ENCODE results near the gene GIT1. TPM values are rescaled to one million over a fixed set of nuclear protein-coding genes. Genes with fewer than 3 reads are reported as not detected.

Gene GIT1
- total and polyA plus RNA-seq, 2 of the 13 experiments (the other 11 are each of a cell fraction or from before 2014, with no cell fraction given): 14.2 to 30.8 TPM

GRCh38 chr17:29617125-29617480 is 27.7 kb upstream of the GIT1 start (continued):
- TF ChIP-seq ZNF280B (CRISPR knock-in tag; IDR thresholded peaks at IDR 0.05; ENCODE audit: borderline replicate concordance) (peak; percentile 54; the same call in 1 of the 2 replicates), MXI1 (IDR thresholded peaks at IDR 0.05; ENCODE audit: borderline replicate concordance, low read depth, low read length) (peak; percentile 64; the same call in 1 of the 3 replicates), ZMYM3 (CRISPR knock-in tag; IDR thresholded peaks at IDR 0.05) (peak; percentile 54), HCFC1 (IDR thresholded peaks at IDR 0.05; ENCODE audit: low read depth, low read length) (no peak), ZSCAN9 (CRISPR knock-in tag; IDR thresholded peaks at IDR 0.05; ENCODE audit: borderline replicate concordance) (0 out of 2 replicates have a peak, but pooled peaks have one; percentile 42), ZNF777 (CRISPR knock-in tag; IDR thresholded peaks at IDR 0.05) (peak; percentile 36), MAFG (CRISPR knock-in tag; IDR thresholded peaks at IDR 0.05) (no peak), NCOA1 (CRISPR knock-in tag; IDR thresholded peaks at IDR 0.05) (no peak), MAX (IDR thresholded peaks at IDR 0.05) (peak; percentile 66; the same call in 1 of the 2 replicates), ZNF317 (CRISPR knock-in tag; IDR thresholded peaks at IDR 0.05) (no peak), KDM5B (CRISPR knock-in tag; IDR thresholded peaks at IDR 0.05; ENCODE audit: borderline replicate concordance) (peak; percentile 6; the same call in 1 of the 2 replicates), ZNF616 (CRISPR knock-in tag; IDR thresholded peaks at IDR 0.05; ENCODE audit: low read depth) (no peak), ZNF281 (CRISPR knock-in tag; IDR thresholded peaks at IDR 0.05; ENCODE audit: borderline replicate concordance) (peak; percentile 9; the same call in 1 of the 2 replicates), ZNF615 (CRISPR knock-in tag; IDR thresholded peaks at IDR 0.05; ENCODE audit: borderline replicate concordance) (0 out of 2 replicates have a peak, but pooled peaks have one; percentile 38), ZGPAT (CRISPR knock-in tag; IDR thresholded peaks at IDR 0.05) (peak; percentile 5; the same call in 1 of the 2 replicates), TRIM22 (IDR thresholded peaks at IDR 0.05) (no peak), SALL1 (CRISPR knock-in tag; IDR thresholded peaks at IDR 0.05) (0 out of 2 replicates have a peak, but pooled peaks have one; percentile 16), CTCF (CRISPR knock-in tag; IDR thresholded peaks at IDR 0.05) (peak; percentile 92), MEF2D (CRISPR knock-in tag; IDR thresholded peaks at IDR 0.05) (0 out of 2 replicates have a peak, but pooled peaks have one; percentile 50), HNRNPLL (IDR thresholded peaks at IDR 0.05; ENCODE audit: low read depth, low read length, poor library complexity, severe bottlenecking) (peak; percentile 77)
